ENCODE results near the gene SPINK4.
A peak's percentile ranks its signal among the peaks of the same experiment; 100 is the strongest.

Gene SPINK4

DNA sequence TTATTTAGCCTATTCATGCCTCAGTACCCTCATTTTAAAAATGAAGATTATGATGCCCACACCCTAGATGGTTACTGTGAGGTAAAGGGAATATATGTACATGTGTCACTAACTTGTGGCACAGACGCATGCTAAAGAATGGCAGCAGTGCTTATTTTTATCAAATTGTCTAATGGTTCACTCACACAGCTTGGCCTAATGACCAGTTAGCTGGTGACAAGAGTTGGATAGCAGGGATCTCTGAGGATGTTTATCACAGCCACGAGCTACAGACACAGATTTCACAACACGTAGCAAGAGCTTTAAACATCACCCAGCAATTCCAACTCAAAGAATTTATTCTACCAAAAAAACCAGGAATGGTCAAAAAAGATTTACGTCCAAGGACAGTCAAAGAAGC lies 17.3 kb downstream of the SPINK4 start:
- no peak for DNase-seq (ENCODE audit: low read depth)

GRCh38 chr9:33260372-33260771 lies 20.4 kb downstream of the SPINK4 start:
- DNase-seq (ENCODE audit: low read depth), result no peak

GRCh38 chr9:33263131-33264002 lies 23.4 kb downstream of the SPINK4 start:
- DNase-seq (ENCODE audit: low read depth), result no peak

DNA sequence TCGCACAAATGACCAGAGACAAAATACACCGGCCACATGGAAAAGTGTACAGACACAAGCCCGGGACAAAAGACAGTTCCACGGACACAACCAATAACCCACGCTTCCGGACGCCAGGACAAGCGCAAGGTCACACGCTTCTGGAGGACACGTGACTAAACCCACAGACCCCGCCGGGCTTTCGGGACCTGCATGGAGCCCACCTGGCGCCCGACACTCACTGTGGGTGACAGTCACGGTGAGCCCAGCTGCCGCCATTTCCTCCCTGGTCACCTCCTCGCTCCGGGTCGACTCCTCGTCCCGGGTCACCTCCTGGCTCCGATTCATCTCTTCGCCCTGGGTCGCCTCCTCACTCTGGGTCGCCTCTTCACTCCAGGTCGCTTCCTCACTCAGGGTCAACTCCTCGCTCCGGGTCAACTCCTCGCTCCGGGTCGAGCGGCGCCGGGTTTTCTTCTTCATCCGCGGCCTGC lies 24.1 kb downstream of the SPINK4 start:
- DNase-seq (ENCODE audit: low read depth), result peak; percentile 25

DNA sequence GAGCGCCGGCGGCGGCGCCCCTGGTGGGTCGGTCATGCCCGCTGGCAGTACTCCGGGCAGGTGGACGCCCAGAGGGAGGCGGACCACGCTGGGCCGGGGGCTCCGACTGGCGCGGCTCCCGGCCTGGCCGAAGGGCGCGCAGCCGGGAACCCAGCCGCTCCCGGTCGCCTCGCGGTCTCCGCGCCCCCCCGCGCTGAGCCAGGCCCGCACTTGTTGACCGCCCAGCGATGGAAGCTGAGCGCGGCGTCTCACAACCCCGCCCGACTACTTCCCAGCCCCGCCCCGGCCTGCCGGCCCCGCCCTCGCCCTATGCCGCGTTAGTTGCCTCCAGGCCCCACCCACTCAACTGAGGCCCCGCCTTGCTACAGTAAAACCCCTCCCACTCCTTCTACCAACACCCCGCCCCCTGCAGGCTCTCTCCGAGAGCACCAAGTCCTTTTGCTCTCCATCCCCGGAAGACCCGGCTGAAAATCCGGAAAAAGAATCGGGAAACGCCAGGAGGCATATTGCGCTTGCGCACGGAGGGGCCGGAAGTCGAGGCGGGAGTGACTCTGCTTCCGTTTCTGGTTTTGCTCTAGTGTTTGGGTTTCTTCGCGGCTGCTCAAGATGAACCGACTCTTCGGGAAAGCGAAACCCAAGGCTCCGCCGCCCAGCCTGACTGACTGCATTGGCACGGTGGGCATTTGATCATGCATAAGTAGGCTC lies 24.7 kb downstream of the SPINK4 start, which contains the start of the genes BAG1 and CHMP5:
Gene BAG1, minus strand, starts transcription at position 236 of the 705 bp plus-strand sequence.
Gene CHMP5, plus strand, starts transcription at position 577 of the 705 bp plus-strand sequence. Its CDS starts 30 bp downstream, at position 607.
- DNase-seq (ENCODE audit: low read depth), result peak; percentile 100

DNA sequence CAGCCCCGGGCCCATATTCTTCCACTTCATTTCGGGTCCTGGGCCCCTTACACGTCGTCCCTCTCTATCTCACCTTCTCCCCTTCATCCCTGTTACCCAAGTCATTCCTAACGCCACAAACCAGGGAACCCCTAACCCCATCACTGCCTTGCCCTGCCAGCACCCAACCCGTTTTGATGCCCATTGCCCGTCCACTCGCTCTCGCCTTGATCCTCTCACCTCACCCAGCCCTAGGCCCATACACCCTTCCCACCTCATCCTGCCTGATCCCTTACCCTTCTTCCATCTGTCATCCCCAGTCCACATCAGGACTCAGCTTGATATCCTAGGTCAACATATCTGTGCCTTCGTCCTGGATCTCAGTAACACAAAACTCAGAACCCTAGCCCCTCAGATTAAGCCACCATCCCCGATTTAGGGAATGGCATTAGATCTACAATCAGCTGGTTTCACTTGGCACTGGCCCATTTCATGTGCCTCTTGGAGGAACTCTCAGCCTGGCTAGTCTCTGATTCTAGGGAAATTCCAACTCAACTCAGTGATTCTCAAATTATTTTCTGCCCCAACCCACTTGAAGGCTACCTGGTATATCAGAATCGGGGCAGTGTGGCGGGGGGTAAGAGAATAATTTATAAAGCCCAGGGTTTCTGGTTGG lies 25.4 kb downstream of the SPINK4 start:
- DNase-seq (ENCODE audit: low read depth), result no peak

GRCh38 chr9:33267151-33267767 lies 27.3 kb downstream of the SPINK4 start:
- DNase-seq (ENCODE audit: low read depth), result no peak

- no peak for DNase-seq (ENCODE audit: low read depth)
These were observed 30.2 kb downstream of the SPINK4 start for GRCh38 chr9:33270146-33270545.

DNA sequence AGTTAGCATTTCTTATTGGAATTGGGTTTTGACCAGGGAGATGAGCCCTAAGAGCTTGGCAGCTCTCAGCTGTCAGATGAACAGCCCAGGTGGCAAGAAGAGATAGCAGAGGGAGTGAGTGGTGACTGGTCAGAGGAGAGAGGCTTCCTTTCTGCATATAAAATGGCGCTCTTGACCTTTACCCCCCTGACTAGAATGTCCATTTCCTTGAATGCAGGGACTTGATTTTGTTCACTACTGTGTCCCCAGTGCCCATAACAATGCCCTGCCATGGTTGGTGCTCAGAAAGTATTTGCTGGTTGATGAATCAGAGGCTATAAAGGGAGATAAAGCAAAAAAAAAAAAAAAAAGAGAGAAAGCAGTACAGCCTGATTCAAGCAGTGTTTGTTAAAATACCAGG lies 32.1 kb downstream of the SPINK4 start:
- DNase-seq (ENCODE audit: low read depth), result no peak

DNA sequence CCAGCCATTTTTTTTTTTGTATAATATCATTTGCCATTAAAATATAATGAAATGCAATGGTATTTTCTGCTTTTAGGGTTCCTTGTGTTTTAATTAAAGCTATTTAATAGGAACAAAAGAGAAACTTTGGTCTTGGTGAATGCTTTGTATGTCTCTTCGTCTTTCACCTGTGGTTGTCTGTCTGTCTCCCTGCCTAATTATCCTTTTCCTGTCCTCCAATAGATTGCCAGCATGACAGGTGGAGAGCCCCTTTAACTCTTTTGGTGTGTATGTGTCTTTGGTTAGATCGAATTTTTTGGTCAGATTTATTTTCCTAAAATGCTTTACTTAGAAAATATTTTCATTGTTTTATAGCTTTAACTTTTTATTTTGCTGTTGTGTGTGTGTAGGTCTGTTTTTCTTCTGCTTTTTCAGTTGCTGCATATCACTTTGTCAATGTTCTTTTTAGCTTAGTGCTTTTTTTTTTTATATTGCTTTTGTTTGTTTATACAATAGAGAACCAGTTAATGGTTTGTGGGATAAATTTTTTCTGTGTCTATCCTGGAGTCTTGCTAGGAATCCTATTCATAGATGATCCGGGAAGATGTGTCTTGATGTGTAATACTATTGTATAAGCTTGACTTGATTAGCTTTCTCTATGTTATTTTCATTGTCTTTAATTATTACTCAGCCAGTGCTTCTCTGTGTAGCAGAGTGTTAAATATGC lies 33.5 kb downstream of the SPINK4 start:
- no peak for DNase-seq (ENCODE audit: low read depth)

- DNase-seq (ENCODE audit: low read depth), result no peak
These were observed 34.0 kb downstream of the SPINK4 start for GRCh38 chr9:33273972-33274328.

DNA sequence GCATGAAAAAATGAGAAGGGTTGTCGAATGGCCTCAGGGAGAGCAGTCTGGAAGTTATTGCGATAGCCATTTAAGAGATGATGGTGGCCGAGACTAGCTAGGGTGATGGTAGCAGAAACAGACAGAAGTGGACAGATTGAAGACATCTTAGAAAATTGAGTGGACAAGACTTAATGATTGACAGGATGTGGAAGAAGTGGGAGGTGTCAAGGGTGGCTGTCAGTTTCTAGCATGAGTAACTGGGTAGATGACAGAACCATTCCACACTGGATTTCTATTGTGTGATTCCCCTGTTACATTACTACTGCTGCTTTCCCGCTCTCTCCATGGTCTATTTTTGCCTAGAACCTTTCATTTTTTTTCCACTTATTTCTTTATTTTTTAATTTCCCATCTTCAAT lies 37.5 kb downstream of the SPINK4 start:
- no peak for DNase-seq (ENCODE audit: low read depth)

DNA sequence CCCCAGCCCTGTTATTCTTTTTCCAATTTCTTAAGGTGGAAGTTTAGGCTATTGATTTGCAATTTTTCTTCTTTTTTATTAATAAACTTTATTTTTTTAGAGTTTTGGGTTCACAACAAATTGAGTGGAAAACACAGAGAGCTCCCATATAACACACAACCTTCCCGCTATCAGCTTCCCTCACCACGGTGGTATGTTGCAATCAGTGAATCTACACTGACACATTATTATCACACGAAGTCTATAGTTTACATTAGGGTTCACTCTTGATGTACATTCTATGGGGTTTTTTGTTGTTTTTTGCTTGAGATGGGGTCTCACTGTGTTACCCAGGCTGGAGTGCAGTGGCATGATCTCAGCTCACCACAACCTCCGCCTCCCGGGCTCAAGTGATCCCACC lies 45.5 kb downstream of the SPINK4 start:
- DNase-seq (ENCODE audit: low read depth), result no peak

GRCh38 chr9:33287087-33287490 lies 47.1 kb downstream of the SPINK4 start:
- DNase-seq (ENCODE audit: low read depth), result no peak

DNA sequence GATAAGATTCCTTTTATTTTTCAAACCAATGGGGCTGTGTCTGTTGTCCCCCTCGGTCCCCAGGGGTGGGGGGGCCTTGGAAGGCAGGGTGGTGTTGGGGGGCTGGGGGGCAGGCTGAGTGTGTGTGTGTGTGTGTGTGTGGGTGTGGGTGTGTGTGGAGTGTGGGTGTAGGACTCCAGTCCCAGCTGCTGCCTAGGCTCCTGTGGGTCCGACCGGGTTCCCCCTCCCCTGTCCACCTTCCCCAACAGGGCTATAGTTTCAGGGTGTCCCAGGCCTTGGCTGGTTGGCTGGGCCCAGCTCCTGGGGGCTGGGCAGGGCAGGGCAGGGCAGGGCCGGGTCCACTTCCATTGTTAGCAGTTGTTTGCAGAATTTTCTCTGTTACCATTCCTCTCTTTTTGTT lies 48.3 kb downstream of the SPINK4 start:
- DNase-seq (ENCODE audit: low read depth), result no peak

GRCh38 chr9:33288828-33289483 lies 49.0 kb downstream of the SPINK4 start:
- DNase-seq (ENCODE audit: low read depth), result no peak

GRCh38 chr9:33289496-33289895 lies 49.5 kb downstream of the SPINK4 start:
- DNase-seq (ENCODE audit: low read depth), result no peak

DNA sequence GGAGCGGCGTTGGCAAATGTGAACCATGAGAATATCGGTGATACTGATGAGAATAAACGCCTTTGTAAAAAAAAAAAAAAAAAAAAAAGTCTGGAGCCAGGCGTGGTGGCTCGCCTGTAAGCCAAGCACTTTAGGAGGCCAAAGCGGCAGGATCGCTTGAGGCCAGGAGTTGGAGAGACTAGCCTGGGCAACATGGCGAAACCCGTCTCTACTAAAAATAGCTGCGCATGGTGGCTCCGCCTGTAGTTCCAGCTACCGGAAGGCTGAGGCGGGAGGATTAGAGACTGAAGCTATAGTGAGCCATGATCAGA lies 49.9 kb downstream of the SPINK4 start:
- no peak for DNase-seq (ENCODE audit: low read depth)

- DNase-seq (ENCODE audit: low read depth), result peak; percentile 98
These were observed 50.5 kb downstream of the SPINK4 start, which contains the start of gene NFX1 for GRCh38 chr9:33290247-33291030. Gene NFX1, plus strand, starts transcription at chr9:33290516. Its CDS starts 57 bp downstream, at chr9:33290573.

DNA sequence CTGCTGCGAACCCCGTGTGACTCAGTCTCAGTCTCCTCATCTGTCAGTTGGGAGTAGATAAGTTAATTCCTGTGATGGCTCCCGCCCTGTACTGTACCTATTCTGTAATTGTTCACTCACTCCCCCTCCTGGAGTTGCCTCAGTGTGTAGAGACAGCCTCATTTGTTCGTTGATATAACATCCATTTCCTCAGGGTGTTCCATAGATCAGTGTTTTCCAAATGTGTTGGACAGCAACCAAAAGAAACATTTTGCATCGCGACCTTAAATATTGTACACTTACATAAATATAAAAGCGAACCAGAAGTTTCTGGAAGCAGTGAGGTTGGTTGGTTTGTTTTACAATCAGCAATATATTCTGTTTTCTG lies 51.0 kb downstream of the SPINK4 start:
- no peak for DNase-seq (ENCODE audit: low read depth)

Measured in activated T-helper 9 cell treated with anti-CD3 and anti-CD28 coated beads, Interleukin-2, amount 50 U/mL, for 16 hours (primary cell).